ENCODE data around the gene MCTP1. TPM values are rescaled to one million over a fixed set of nuclear protein-coding genes. Genes with fewer than 3 reads are reported as not detected.

MCTP1 gene
- total RNA-seq, 2 donors from 2014 or later: 3.3 to 5.0 TPM

GRCh38 chr5:95142145-95142544, 142.7 kb downstream of the MCTP1 start:
- intact Hi-C loops (cut with DNase I): no loop called here

GRCh38 chr5:95141141-95141540, 143.8 kb downstream of the MCTP1 start:
- no peak for DNase-seq (ENCODE audit: low spot score)
- TF ChIP-seq POLR2AphosphoS5 (IDR thresholded peaks at IDR 0.05) (no peak), POLR2A (IDR thresholded peaks at IDR 0.05) (no peak), CTCF (IDR thresholded peaks at IDR 0.05) (no peak)
- intact Hi-C loops (cut with DNase I): no loop called here
- 71% methylated on average over 3 of the region's 3 CpGs for WGBS
- Histone ChIP-seq H3K27me3 (replicated peaks; ENCODE audit: insufficient read depth) (no peaks in the 10 kb centered on the region), H3K9me3 (no peaks in the 10 kb centered on the region), H3K27ac (no peak overlapping the region), H3K4me1 (replicated peaks) (no peaks in the 10 kb centered on the region), H3K4me3 (no peak overlapping the region), H3K36me3 (no peaks in the 10 kb centered on the region)

More at GRCh38 chr5:95142145-95142544, 142.7 kb downstream of the MCTP1 start:
- no peak overlapping the region for H3K27ac ChIP-seq
- H3K4me3 ChIP-seq: no peak overlapping the region
- no peaks in the 10 kb centered on the region for H3K27me3 ChIP-seq (replicated peaks; ENCODE audit: insufficient read depth)
- no peaks in the 10 kb centered on the region for H3K9me3 ChIP-seq
- no peaks in the 10 kb centered on the region for H3K36me3 ChIP-seq
- WGBS: 46% methylated on average over 3 of the region's 3 CpGs
- no peak for DNase-seq (ENCODE audit: low spot score)
- TF ChIP-seq POLR2AphosphoS5 (IDR thresholded peaks at IDR 0.05): no peak
- no peak for TF ChIP-seq POLR2A (IDR thresholded peaks at IDR 0.05)
- no peak for TF ChIP-seq CTCF (IDR thresholded peaks at IDR 0.05)
- no peaks in the 10 kb centered on the region for H3K4me1 ChIP-seq (replicated peaks)

GRCh38 chr5:95134326-95134725, 150.6 kb downstream of the MCTP1 start:
- Histone ChIP-seq H3K27ac (no peak overlapping the region), H3K36me3 (no peaks in the 10 kb centered on the region), H3K27me3 (replicated peaks; ENCODE audit: insufficient read depth) (no peaks in the 10 kb centered on the region), H3K4me1 (replicated peaks) (no peaks in the 10 kb centered on the region), H3K4me3 (no peak overlapping the region), H3K9me3 (no peaks in the 10 kb centered on the region)
- intact Hi-C loops (cut with DNase I): no loop called here
- DNase-seq (ENCODE audit: low spot score): no peak
- TF ChIP-seq CTCF (IDR thresholded peaks at IDR 0.05): no peak
- TF ChIP-seq POLR2A (IDR thresholded peaks at IDR 0.05): no peak
- WGBS: 73% methylated on average over 3 of the region's 3 CpGs

- no peak for TF ChIP-seq CTCF (IDR thresholded peaks at IDR 0.05)
- TF ChIP-seq POLR2AphosphoS5 (IDR thresholded peaks at IDR 0.05): no peak
- no peak for TF ChIP-seq POLR2A (IDR thresholded peaks at IDR 0.05)
- Histone ChIP-seq H3K4me3 (no peak overlapping the region), H3K27me3 (replicated peaks; ENCODE audit: insufficient read depth) (no peaks in the 10 kb centered on the region), H3K9me3 (no peaks in the 10 kb centered on the region), H3K4me1 (replicated peaks) (no peaks in the 10 kb centered on the region), H3K27ac (no peak overlapping the region), H3K36me3 (no peaks in the 10 kb centered on the region)
- DNase-seq (ENCODE audit: low spot score): no peak
- WGBS: 87% methylated on average over 1 of the region's 1 CpG
- intact Hi-C loops (cut with DNase I): no loop called here
Measured at GRCh38 chr5:95132096-95132495, 152.8 kb downstream of the MCTP1 start.

- WGBS: 88% methylated on average over 3 of the region's 3 CpGs
- no peak overlapping the region for H3K4me3 ChIP-seq
- no peaks in the 10 kb centered on the region for H3K4me1 ChIP-seq (replicated peaks)
- intact Hi-C loops (cut with DNase I): no loop called here
- TF ChIP-seq POLR2AphosphoS5 (IDR thresholded peaks at IDR 0.05) (no peak), POLR2A (IDR thresholded peaks at IDR 0.05) (no peak), CTCF (IDR thresholded peaks at IDR 0.05) (no peak)
- no peaks in the 10 kb centered on the region for H3K27me3 ChIP-seq (replicated peaks; ENCODE audit: insufficient read depth)
- H3K27ac ChIP-seq: no peak overlapping the region
- H3K36me3 ChIP-seq: no peaks in the 10 kb centered on the region
- DNase-seq (ENCODE audit: low spot score): no peak
- H3K9me3 ChIP-seq: no peaks in the 10 kb centered on the region
Measured at GRCh38 chr5:95130941-95131340, 154.0 kb downstream of the MCTP1 start.
